ENCODE data around the gene ASXL1.

GRCh38 chr20:32418376-32418775, 60.2 kb downstream of the ASXL1 start:
- TF ChIP-seq REST (IDR thresholded peaks at IDR 0.05; ENCODE audit: insufficient read depth in 1 of 2, low read depth in 2 of 2, low read length in 2 of 2) (no peak), POLR2AphosphoS5 (IDR thresholded peaks at IDR 0.05; ENCODE audit: low read depth, low read length) (no peak), TAF1 (IDR thresholded peaks at IDR 0.05; ENCODE audit: borderline replicate concordance, insufficient read depth, low read length) (no peak), FOXP2 (optimal IDR thresholded peaks at IDR 0.05; ENCODE audit: borderline replicate concordance, extremely low read depth, extremely low read length, insufficient read depth) (no peak)

Measured in PFSK-1 (cell line).